Measurements from ENCODE around the gene PALB2.

DNA sequence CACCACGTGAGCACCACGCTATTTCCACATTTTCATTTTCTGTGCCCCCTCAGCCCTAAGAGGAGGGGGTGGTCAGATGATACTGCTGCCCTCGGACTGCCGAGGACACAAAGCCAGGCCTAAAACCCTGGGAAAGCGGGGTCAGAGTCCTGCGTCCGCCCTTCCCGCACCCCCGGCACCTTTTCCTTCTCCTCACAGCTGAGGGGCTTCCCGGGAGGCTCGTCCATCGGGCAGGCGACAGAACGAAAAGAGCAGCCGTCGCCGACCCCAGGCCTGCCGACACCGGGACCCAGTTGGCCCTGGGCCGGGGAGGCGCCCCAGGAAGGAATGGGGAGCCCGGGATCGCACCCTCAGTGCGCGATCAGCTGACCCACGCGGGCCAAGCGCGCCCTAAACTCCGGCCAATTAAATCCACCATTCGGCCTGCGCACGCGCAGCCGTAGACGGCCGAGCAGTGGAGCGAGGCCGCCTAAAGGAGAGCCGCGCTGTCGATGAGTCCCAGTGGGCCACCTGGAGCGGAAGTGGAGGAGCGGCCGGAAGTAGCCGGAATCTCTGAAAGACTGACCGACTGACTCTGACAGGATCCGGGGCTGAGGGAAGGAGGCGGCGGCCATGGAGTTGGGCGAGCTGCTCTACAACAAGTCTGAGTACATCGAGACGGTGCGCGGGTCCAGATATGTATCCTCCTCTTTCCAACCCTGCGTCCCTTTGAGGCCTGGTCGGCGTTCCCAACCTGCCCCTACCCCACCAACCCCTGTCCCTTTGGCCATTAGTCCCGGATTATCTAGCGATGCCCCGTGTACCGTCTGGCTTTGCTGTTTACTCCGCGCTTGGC lies at the start of gene PALB2, which contains the start of gene DCTN5:
- TF ChIP-seq, protein P1, sequence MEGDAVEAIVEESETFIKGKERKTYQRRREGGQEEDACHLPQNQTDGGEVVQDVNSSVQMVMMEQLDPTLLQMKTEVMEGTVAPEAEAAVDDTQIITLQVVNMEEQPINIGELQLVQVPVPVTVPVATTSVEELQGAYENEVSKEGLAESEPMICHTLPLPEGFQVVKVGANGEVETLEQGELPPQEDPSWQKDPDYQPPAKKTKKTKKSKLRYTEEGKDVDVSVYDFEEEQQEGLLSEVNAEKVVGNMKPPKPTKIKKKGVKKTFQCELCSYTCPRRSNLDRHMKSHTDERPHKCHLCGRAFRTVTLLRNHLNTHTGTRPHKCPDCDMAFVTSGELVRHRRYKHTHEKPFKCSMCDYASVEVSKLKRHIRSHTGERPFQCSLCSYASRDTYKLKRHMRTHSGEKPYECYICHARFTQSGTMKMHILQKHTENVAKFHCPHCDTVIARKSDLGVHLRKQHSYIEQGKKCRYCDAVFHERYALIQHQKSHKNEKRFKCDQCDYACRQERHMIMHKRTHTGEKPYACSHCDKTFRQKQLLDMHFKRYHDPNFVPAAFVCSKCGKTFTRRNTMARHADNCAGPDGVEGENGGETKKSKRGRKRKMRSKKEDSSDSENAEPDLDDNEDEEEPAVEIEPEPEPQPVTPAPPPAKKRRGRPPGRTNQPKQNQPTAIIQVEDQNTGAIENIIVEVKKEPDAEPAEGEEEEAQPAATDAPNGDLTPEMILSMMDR (IDR thresholded peaks at IDR 0.05) = peak in 3 of 7 experiments; percentile 8 to 34 (median 11)
- peak in 2 of 3 donors; percentile 58 to 72 for TF ChIP-seq POLR2A (IDR thresholded peaks at IDR 0.05)

Data from body of pancreas (tissue), 4 donors.